Panc1 (cell line): ENCODE measurements around the gene ADD2. TPM values are rescaled to one million over a fixed set of nuclear protein-coding genes. Genes with fewer than 3 reads are reported as not detected.

Experiments used
- ATAC-seq: fragments of 200-7000 bp; cut with Tn5 transposase; 2 replicates; pipeline ENCODE4 v1.9.1; 2020; ENCODE audit warnings: mild to moderate bottlenecking, moderate library complexity
- BruUV-seq: library from RNA; stranded (reverse); fragments of 400-500 nt; replicated peaks from 2 replicates; lab custom pipeline; 2021; lab: Mats Ljungman, UMichigan
- CTCF ChIA-PET: fragments of 300-600 bp; sonication (Branson Sonifier 250); formaldehyde crosslinking; loops from one replicate; lab custom pipeline; 2022; ENCODE audit warnings: antibody characterized with exemption; lab: Charles Lee
- POLR2A ChIA-PET: fragments of 300-600 bp; sonication (Branson Sonifier 250); formaldehyde crosslinking; loops from one replicate; lab custom pipeline; 2022; ENCODE audit warnings: antibody characterized with exemption; lab: Charles Lee
- DNase-seq: peaks from one replicate; pipeline ENCODE4 v3.0.0-alpha.2; 2010; ENCODE audit warnings: low read depth, low spot score
- H3K27ac ChIP-seq: 2 replicates; pipeline ENCODE4 v1.5.1; 2011; ENCODE audit warnings: mild to moderate bottlenecking, low read length, inconsistent platforms
- H3K27me3 ChIP-seq: fragments of 200-500 bp; sonication (Bioruptor generic); 2 replicates; pipeline ENCODE4 v1.6.0; 2014; ENCODE audit warnings: low read length, inconsistent platforms; ENCODE audit not compliant: control insufficient read depth, insufficient read depth
- H3K36me3 ChIP-seq: fragments of 200-500 bp; sonication (Bioruptor generic); 2 replicates; pipeline ENCODE4 v1.5.1; 2014; ENCODE audit warnings: inconsistent platforms, mild to moderate bottlenecking, low read length, moderate library complexity; ENCODE audit not compliant: control insufficient read depth, insufficient read depth
- H3K4me1 ChIP-seq: 2 replicates; pipeline ENCODE4 v1.5.1; 2011; ENCODE audit warnings: inconsistent platforms, mild to moderate bottlenecking, low read length, moderate library complexity; ENCODE audit not compliant: control insufficient read depth, insufficient read depth
- H3K4me3 ChIP-seq, 2 experiments: 2 replicates each; pipeline ENCODE4 v1.5.1; 2011 to 2012; ENCODE audit warnings: low read depth in 2 of 2, low read length in 2 of 2, mild to moderate bottlenecking in 2 of 2, inconsistent platforms in 1 of 2, moderate library complexity in 1 of 2
- H3K9me3 ChIP-seq: fragments of 200-500 bp; sonication (Bioruptor generic); 2 replicates; pipeline ENCODE4 v1.5.1; 2014; ENCODE audit warnings: low read depth, mild to moderate bottlenecking, inconsistent platforms, low read length, moderate library complexity; ENCODE audit not compliant: control insufficient read depth, insufficient read depth
- POLR2AphosphoS5 ChIP-seq: IDR thresholded peaks from 2 replicates; pipeline ENCODE4 v1.6.1; 2012; ENCODE audit warnings: mild to moderate bottlenecking, low read depth, low read length, moderate library complexity
- REST ChIP-seq, 2 experiments: IDR thresholded peaks; 2 replicates each; pipeline ENCODE4 v1.6.1; 2011 to 2012; ENCODE audit warnings: low read depth in 2 of 2, control low read depth in 1 of 2, low read length in 1 of 2, mild to moderate bottlenecking in 1 of 2, moderate library complexity in 1 of 2; ENCODE audit not compliant: insufficient read depth in 1 of 2
- SIN3A ChIP-seq: IDR thresholded peaks from 2 replicates; pipeline ENCODE4 v1.6.1; 2012; ENCODE audit warnings: low read depth, mild to moderate bottlenecking, low read length, moderate library complexity, borderline replicate concordance; ENCODE audit not compliant: insufficient read depth
- TCF7L2 ChIP-seq: IDR thresholded peaks from 2 replicates; pipeline ENCODE4 v1.6.1; 2011; ENCODE audit warnings: mild to moderate bottlenecking, low read depth, low read length, inconsistent platforms
- in situ Hi-C: cut with HindIII; loops from 2 replicates; pipeline ENCODE4 v1.10.0; 2016; ENCODE audit warnings: low sequenced_read_pairs, low pct_unique_long_range_greater_than_20kb
- intact Hi-C: fragments of 100-400 bp; cut with micrococcal nuclease; formaldehyde crosslinking; loops from one replicate; pipeline ENCODE4 v1.10.0; 2022; ENCODE audit not compliant: unreplicated experiment
- total RNA-seq: library from RNA; stranded (reverse); gene quantifications from one replicate; pipeline ENCODE4 v1.2.1, GENCODE V29; 2021; ENCODE audit not compliant: unreplicated experiment
- TF ChIP-seq, protein P1 (sequence below): fragments of 450-650 bp; IDR thresholded peaks from 2 replicates; pipeline ENCODE4 v1.5.1; 2017; ENCODE audit warnings: mild to moderate bottlenecking

ADD2 gene
- total RNA-seq, 1 experiment from 2014 or later = 0.26 TPM

DNA sequence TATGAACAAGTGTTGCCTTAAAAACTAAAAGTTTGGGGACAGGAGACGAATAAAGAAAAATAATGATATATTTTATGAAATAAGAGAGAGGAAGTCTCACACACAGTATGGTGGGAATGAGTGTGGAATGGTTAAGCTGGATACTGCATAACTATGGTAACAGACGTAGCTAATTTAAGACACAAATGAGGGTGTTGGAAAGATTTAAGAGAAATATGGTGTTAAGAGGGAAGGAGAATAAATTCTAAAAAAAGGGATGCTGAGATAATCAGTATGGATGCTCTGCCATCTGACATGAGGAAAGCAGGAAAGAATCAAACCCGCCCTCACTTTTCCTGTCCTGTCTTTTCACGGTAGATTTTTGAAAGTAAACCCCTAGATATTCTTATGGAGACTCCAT, 10.6 kb downstream of the ADD2 start:
- DNase-seq (no peak), ATAC-seq (no peak)
- ChIA-PET CTCF (no interaction called here), POLR2A (no interaction called here)
- Histone ChIP-seq H3K4me1 (no peaks in the 10 kb centered on the region), H3K9me3 (no peaks in the 10 kb centered on the region), H3K36me3 (no peaks in the 10 kb centered on the region), H3K4me3 (no peak overlapping the region), H3K27me3 (peaks cover 8% of the 10 kb centered on the region), H3K27ac (no peak overlapping the region)
- in situ Hi-C loops (no loop called here), intact Hi-C loops (no loop called here)
- BruUV-seq = no TSS peak
- TF ChIP-seq, protein P1, sequence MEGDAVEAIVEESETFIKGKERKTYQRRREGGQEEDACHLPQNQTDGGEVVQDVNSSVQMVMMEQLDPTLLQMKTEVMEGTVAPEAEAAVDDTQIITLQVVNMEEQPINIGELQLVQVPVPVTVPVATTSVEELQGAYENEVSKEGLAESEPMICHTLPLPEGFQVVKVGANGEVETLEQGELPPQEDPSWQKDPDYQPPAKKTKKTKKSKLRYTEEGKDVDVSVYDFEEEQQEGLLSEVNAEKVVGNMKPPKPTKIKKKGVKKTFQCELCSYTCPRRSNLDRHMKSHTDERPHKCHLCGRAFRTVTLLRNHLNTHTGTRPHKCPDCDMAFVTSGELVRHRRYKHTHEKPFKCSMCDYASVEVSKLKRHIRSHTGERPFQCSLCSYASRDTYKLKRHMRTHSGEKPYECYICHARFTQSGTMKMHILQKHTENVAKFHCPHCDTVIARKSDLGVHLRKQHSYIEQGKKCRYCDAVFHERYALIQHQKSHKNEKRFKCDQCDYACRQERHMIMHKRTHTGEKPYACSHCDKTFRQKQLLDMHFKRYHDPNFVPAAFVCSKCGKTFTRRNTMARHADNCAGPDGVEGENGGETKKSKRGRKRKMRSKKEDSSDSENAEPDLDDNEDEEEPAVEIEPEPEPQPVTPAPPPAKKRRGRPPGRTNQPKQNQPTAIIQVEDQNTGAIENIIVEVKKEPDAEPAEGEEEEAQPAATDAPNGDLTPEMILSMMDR = no peak
- TF ChIP-seq POLR2AphosphoS5 = no peak

DNA sequence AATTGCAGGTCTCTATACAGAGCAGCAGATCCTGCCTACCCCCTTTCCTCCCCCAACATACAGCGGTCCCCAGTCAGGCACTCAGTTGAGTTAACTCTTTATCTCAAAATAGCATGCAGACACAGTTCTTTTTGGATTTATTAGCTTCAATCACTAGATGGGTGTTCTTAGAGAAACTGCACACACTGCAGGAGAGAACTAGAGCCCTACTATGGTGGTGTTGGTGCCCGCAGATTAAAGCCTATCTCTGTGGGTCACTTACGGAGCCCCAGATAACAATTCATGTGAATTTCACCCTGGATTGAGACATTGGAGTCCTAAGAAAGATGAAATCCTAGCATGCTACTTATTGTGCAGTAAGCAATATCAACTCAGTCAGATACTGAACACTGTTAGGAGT, 11.9 kb downstream of the ADD2 start:
- in situ Hi-C loops (no loop called here), intact Hi-C loops (no loop called here)
- H3K9me3 ChIP-seq = no peaks in the 10 kb centered on the region
- CTCF ChIA-PET = no interaction called here
- no peaks in the 10 kb centered on the region for H3K4me1 ChIP-seq
- POLR2A ChIA-PET = no interaction called here
- DNase-seq = no peak
- no peak overlapping the region for H3K4me3 ChIP-seq
- TF ChIP-seq TCF7L2 = no peak
- no peak for TF ChIP-seq REST (IDR thresholded peaks at IDR 0.05; ENCODE audit: insufficient read depth in 1 of 2, low read depth in 2 of 2, low read length in 1 of 2)
- no peak for TF ChIP-seq POLR2AphosphoS5
- no peak for TF ChIP-seq SIN3A
- TF ChIP-seq, protein P1 = no peak
- no peak overlapping the region for H3K27ac ChIP-seq
- peaks cover 17% of the 10 kb centered on the region for H3K27me3 ChIP-seq
- no TSS peak for BruUV-seq
- no peaks in the 10 kb centered on the region for H3K36me3 ChIP-seq
- no peak for ATAC-seq

DNA sequence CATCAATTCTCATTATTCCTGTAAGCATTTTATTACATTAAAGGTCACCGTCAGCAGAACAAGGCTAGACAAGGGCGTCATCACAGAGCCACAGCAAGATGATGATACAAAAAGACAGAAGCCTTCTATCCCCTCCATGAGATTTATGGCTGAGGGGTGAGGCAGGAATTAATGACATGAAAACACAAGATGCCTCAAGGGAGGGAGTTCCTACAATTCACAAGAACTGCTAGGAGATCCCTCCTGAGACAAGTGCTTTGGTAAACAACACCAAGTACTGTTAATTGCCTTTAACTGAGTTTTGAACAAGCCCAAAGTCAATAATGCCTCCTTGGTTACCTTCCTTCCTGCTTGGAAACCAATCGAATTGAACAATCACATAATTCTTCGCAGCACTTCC, 14.1 kb downstream of the ADD2 start:
- no peak overlapping the region for H3K27ac ChIP-seq
- in situ Hi-C loops = no loop called here
- no peaks in the 10 kb centered on the region for H3K9me3 ChIP-seq
- CTCF ChIA-PET = no interaction called here
- H3K4me3 ChIP-seq = no peak overlapping the region
- peaks cover 19% of the 10 kb centered on the region for H3K27me3 ChIP-seq
- no TSS peak for BruUV-seq
- POLR2A ChIA-PET = no interaction called here
- intact Hi-C loops = no loop called here
- DNase-seq (no peak), ATAC-seq (no peak)
- no peaks in the 10 kb centered on the region for H3K36me3 ChIP-seq
- no peaks in the 10 kb centered on the region for H3K4me1 ChIP-seq
- TF ChIP-seq TCF7L2 (no peak), SIN3A (no peak), POLR2AphosphoS5 (no peak), REST (IDR thresholded peaks at IDR 0.05; ENCODE audit: insufficient read depth in 1 of 2, low read depth in 2 of 2, low read length in 1 of 2) (no peak)
- TF ChIP-seq, protein P1 = no peak
